ENCODE results near the gene B4GALNT3.

B4GALNT3 gene

DNA sequence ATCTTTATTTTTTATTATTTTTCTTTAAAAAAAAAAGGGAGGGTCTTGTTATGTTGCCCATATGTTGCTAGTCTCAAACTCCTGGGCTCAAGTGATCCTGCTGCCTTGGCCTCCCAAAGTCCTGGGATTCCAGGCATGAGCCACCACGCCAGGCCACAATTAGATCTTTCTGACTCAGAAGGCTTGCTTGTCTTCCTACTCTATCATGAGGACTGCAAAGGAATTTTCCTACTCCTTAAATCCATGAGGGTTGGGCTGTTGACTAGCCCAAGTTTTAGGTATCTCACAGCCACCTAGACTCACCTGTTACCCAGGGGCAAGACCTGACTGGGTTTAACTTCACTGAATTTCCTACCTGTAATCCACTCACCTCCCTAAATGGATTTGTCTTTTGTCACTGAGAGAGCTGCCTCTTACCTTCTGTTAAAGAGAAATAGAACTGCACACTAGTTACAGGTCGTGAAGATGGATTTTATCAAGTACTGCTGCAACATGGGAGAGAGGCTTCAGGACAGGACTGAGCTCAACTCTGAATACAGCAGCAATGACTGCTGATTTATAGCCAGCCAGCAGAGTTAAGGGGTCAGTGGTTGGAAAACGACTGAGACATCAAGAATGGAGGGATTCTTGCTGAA, 72.3 kb downstream of the B4GALNT3 start:
- TF ChIP-seq POLR2AphosphoS5 (IDR thresholded peaks at IDR 0.05; ENCODE audit: low read depth, low read length), result no peak

DNA sequence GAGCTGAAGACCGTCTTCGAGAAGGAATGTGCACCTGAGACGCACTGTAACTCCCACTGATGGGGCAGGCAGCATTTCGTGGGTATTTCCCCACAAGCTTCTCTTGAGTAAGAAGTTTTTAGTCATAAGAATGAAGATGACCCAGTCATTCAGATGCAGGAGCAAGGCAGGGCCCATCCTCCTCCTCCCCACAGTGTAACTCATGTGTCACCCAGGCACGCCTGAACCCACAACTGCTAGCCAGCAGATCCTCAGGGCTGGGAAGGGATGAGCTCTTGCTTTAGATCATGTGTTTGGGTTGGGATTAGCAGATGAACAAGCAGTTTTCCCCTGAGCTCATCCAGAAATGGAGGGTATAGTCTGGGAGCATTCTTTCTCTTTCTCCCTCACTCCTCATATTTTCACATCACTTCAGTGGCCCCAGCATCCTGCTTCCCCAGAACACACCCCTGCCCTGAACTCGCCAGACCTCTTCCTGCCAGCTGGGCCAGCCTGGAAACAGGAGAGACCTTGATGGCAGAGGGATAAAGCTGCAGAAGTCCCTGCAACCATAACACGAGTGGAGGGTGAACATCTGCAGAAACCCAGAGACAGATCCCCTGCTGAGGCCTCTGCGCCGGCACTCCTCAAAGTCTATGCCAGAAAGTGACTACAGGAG, 73.3 kb downstream of the B4GALNT3 start:
- no peak for TF ChIP-seq POLR2AphosphoS5 (IDR thresholded peaks at IDR 0.05; ENCODE audit: low read depth, low read length)
- TF ChIP-seq FOXP2 (optimal IDR thresholded peaks at IDR 0.05; ENCODE audit: borderline replicate concordance, extremely low read depth, extremely low read length, insufficient read depth), result no peak
- TF ChIP-seq, protein P1, sequence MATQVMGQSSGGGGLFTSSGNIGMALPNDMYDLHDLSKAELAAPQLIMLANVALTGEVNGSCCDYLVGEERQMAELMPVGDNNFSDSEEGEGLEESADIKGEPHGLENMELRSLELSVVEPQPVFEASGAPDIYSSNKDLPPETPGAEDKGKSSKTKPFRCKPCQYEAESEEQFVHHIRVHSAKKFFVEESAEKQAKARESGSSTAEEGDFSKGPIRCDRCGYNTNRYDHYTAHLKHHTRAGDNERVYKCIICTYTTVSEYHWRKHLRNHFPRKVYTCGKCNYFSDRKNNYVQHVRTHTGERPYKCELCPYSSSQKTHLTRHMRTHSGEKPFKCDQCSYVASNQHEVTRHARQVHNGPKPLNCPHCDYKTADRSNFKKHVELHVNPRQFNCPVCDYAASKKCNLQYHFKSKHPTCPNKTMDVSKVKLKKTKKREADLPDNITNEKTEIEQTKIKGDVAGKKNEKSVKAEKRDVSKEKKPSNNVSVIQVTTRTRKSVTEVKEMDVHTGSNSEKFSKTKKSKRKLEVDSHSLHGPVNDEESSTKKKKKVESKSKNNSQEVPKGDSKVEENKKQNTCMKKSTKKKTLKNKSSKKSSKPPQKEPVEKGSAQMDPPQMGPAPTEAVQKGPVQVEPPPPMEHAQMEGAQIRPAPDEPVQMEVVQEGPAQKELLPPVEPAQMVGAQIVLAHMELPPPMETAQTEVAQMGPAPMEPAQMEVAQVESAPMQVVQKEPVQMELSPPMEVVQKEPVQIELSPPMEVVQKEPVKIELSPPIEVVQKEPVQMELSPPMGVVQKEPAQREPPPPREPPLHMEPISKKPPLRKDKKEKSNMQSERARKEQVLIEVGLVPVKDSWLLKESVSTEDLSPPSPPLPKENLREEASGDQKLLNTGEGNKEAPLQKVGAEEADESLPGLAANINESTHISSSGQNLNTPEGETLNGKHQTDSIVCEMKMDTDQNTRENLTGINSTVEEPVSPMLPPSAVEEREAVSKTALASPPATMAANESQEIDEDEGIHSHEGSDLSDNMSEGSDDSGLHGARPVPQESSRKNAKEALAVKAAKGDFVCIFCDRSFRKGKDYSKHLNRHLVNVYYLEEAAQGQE (IDR thresholded peaks at IDR 0.05; ENCODE audit: insufficient read depth in 1 of 2, low read depth in 2 of 2, low read length in 2 of 2), result no peak
- TF ChIP-seq SIN3A (IDR thresholded peaks at IDR 0.05; ENCODE audit: borderline replicate concordance, insufficient read depth, low read length), result no peak
- no peak for TF ChIP-seq TAF1 (IDR thresholded peaks at IDR 0.05; ENCODE audit: borderline replicate concordance, insufficient read depth, low read length)

DNA sequence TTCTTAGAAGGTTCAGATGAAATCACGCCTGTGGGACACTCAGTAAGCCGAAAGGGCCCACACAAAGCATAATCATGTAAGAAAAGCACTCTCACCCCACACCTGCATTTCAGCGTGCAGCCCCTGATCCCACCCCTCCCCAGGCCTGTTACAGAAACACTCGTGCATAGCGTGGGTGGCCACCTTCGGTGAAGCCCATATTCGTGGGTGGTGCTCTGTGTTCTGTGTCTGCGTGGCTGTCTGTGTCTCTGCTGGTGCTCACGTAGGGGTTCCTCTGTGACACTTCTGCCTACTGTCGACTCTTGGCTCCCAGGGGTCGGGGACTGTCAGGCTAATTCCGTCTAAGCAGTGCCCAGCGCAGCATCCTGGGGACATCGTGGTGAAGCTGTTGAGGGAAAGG, 74.0 kb downstream of the B4GALNT3 start:
- TF ChIP-seq TAF1 (IDR thresholded peaks at IDR 0.05; ENCODE audit: borderline replicate concordance, insufficient read depth, low read length), result no peak
- no peak for TF ChIP-seq SIN3A (IDR thresholded peaks at IDR 0.05; ENCODE audit: borderline replicate concordance, insufficient read depth, low read length)
- TF ChIP-seq FOXP2 (optimal IDR thresholded peaks at IDR 0.05; ENCODE audit: borderline replicate concordance, extremely low read depth, extremely low read length, insufficient read depth), result no peak
- TF ChIP-seq, protein P1 (IDR thresholded peaks at IDR 0.05; ENCODE audit: insufficient read depth in 1 of 2, low read depth in 2 of 2, low read length in 2 of 2), result no peak
- no peak for TF ChIP-seq POLR2AphosphoS5 (IDR thresholded peaks at IDR 0.05; ENCODE audit: low read depth, low read length)

DNA sequence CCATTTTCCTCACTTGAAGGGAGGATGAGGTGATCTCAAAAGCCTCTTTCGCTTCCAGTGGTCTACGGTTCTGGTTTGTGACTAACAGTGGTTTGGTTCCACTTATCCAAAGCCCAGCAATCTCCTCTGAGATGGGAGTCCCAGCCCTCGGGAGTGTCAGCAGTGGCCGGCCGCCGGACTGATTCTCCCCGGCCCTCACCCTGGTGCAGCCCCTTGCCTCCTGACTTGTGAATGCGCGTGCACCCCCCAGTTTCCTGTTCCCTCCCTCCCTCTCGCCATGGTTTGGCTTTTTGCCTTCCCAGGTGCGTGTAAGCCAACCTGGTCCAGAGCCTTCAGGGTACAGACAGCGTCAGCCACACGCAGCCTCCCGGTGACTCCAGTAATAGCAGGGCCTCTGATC, 74.5 kb downstream of the B4GALNT3 start:
- TF ChIP-seq POLR2AphosphoS5 (IDR thresholded peaks at IDR 0.05; ENCODE audit: low read depth, low read length) (no peak), SIN3A (IDR thresholded peaks at IDR 0.05; ENCODE audit: borderline replicate concordance, insufficient read depth, low read length) (no peak), FOXP2 (optimal IDR thresholded peaks at IDR 0.05; ENCODE audit: borderline replicate concordance, extremely low read depth, extremely low read length, insufficient read depth) (no peak), TAF1 (IDR thresholded peaks at IDR 0.05; ENCODE audit: borderline replicate concordance, insufficient read depth, low read length) (no peak)
- TF ChIP-seq, protein P1 (IDR thresholded peaks at IDR 0.05; ENCODE audit: insufficient read depth in 1 of 2, low read depth in 2 of 2, low read length in 2 of 2), result no peak

DNA sequence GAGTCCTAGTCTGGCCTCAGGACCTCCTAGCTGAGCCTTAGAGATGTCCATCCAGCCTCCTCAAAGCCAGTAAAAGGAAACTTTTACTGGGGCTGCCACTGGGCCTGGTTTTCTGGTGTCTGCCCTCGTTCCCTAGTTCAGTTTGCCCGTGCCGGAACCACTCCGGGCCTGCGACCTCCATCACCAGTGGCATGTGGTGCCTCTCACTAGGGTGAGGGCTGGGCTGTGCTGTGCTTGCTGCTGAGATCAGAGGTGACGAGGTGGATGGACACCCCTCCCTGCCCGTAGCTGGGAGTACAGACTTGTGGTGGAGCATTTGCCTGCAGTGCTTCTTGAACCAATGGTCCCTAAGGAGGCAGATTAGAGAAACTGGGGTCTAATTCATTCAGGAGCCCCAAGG, 75.7 kb downstream of the B4GALNT3 start:
- TF ChIP-seq, protein P1 (IDR thresholded peaks at IDR 0.05; ENCODE audit: insufficient read depth in 1 of 2, low read depth in 2 of 2, low read length in 2 of 2), result no peak
- TF ChIP-seq FOXP2 (optimal IDR thresholded peaks at IDR 0.05; ENCODE audit: borderline replicate concordance, extremely low read depth, extremely low read length, insufficient read depth) (no peak), SIN3A (IDR thresholded peaks at IDR 0.05; ENCODE audit: borderline replicate concordance, insufficient read depth, low read length) (no peak), POLR2AphosphoS5 (IDR thresholded peaks at IDR 0.05; ENCODE audit: low read depth, low read length) (no peak), TAF1 (IDR thresholded peaks at IDR 0.05; ENCODE audit: borderline replicate concordance, insufficient read depth, low read length) (no peak)

All from PFSK-1 (cell line).